ENCODE data around the gene CTSA. TPM values are rescaled to one million over a fixed set of nuclear protein-coding genes. Genes with fewer than 3 reads are reported as not detected.

The CTSA gene
- total and polyA plus RNA-seq, 9 of the 15 experiments (the other 6 are each of a cell fraction or from before 2014, with no cell fraction given): 8.8 to 61.7 (median 28.3) TPM

GRCh38 chr20:45857882-45858216, 33.3 kb upstream of the CTSA start (continued):
- no peak for TF ChIP-seq BRF2 (IDR thresholded peaks at IDR 0.05; ENCODE audit: borderline replicate concordance, insufficient read depth, insufficient read length)
- TF ChIP-seq HMBOX1 (IDR thresholded peaks at IDR 0.05): no peak
- TF ChIP-seq MCM3 (IDR thresholded peaks at IDR 0.05): no peak
- no peak for TF ChIP-seq THRA (IDR thresholded peaks at IDR 0.05)
- TF ChIP-seq MYC (IDR thresholded peaks at IDR 0.05; ENCODE audit: low read depth, low read length): no peak
- TF ChIP-seq MYC (CRISPR knock-in tag; IDR thresholded peaks at IDR 0.05; ENCODE audit: borderline replicate concordance, low read depth): no peak
- no peak for TF ChIP-seq STAG1 (CRISPR knock-in tag; IDR thresholded peaks at IDR 0.05; ENCODE audit: borderline replicate concordance)
- TF ChIP-seq ZNF511 (CRISPR knock-in tag; IDR thresholded peaks at IDR 0.05): no peak
- peak; percentile 77; the same call in 1 of the 2 replicates for TF ChIP-seq BCOR (IDR thresholded peaks at IDR 0.05)
- no peak for TF ChIP-seq CEBPG (CRISPR knock-in tag; IDR thresholded peaks at IDR 0.05)
- no peak for TF ChIP-seq CEBPG (tag; conservative IDR thresholded peaks at IDR 0.05 in 1 of 2, IDR thresholded peaks at IDR 0.05 in 1 of 2)
- TF ChIP-seq PHTF2 (CRISPR knock-in tag; IDR thresholded peaks at IDR 0.05): no peak
- no peak for TF ChIP-seq PHF21A (IDR thresholded peaks at IDR 0.05; ENCODE audit: borderline replicate concordance, low read depth)
- TF ChIP-seq HNRNPLL (IDR thresholded peaks at IDR 0.05; ENCODE audit: low read depth, low read length, poor library complexity, severe bottlenecking): no peak
- TF ChIP-seq ZC3H4 (CRISPR knock-in tag; IDR thresholded peaks at IDR 0.05; ENCODE audit: borderline replicate concordance): no peak
- no peak for TF ChIP-seq NFE2L1 (tag; IDR thresholded peaks at IDR 0.05; ENCODE audit: borderline replicate concordance, low read depth)
- TF ChIP-seq ZFX (CRISPR knock-in tag; IDR thresholded peaks at IDR 0.05): 0 out of 2 replicates have a peak, but pooled peaks have one; percentile 5
- no peak for TF ChIP-seq NCOA4 (IDR thresholded peaks at IDR 0.05; ENCODE audit: partially characterized antibody)
- peak in 1 of 2 experiments; percentile 29 for TF ChIP-seq E2F6 (IDR thresholded peaks at IDR 0.05; ENCODE audit: borderline replicate concordance in 1 of 2, extremely low read depth in 1 of 2, insufficient read depth in 1 of 2, insufficient read length in 1 of 2, low read depth in 1 of 2, low read length in 1 of 2, poor library complexity in 1 of 2, severe bottlenecking in 1 of 2)
- no peak for TF ChIP-seq ZNF174 (CRISPR knock-in tag; IDR thresholded peaks at IDR 0.05)
- no peak for TF ChIP-seq ZNF398 (CRISPR knock-in tag; IDR thresholded peaks at IDR 0.05)

All from K562 (cell line).